ENCODE results near the gene UNC13B.

UNC13B gene

DNA sequence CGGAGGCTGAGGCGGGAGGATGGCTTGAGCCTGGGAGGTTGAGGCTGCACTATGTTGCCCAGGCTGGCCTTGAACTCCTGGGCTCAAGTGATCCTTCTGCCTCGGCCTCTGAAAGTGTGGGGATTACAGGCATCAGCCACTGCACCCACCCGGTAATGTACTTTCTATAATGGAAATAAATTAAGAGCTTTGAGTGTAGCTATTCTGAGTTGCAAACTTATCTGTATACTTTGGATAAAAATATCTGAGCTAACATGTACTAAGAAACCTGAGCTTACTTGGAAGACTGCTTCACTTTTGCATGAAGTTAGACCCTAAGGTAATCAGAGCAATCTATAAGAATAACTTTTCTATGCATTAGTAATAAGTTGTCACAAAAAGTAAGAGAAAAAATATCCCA lies 50.0 kb downstream of the UNC13B start:
- TF ChIP-seq, protein P1, sequence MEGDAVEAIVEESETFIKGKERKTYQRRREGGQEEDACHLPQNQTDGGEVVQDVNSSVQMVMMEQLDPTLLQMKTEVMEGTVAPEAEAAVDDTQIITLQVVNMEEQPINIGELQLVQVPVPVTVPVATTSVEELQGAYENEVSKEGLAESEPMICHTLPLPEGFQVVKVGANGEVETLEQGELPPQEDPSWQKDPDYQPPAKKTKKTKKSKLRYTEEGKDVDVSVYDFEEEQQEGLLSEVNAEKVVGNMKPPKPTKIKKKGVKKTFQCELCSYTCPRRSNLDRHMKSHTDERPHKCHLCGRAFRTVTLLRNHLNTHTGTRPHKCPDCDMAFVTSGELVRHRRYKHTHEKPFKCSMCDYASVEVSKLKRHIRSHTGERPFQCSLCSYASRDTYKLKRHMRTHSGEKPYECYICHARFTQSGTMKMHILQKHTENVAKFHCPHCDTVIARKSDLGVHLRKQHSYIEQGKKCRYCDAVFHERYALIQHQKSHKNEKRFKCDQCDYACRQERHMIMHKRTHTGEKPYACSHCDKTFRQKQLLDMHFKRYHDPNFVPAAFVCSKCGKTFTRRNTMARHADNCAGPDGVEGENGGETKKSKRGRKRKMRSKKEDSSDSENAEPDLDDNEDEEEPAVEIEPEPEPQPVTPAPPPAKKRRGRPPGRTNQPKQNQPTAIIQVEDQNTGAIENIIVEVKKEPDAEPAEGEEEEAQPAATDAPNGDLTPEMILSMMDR (IDR thresholded peaks at IDR 0.05; ENCODE audit: extremely low read depth, missing control alignments), result no peak
- DNase-seq (ENCODE audit: low spot score), result no peak

DNA sequence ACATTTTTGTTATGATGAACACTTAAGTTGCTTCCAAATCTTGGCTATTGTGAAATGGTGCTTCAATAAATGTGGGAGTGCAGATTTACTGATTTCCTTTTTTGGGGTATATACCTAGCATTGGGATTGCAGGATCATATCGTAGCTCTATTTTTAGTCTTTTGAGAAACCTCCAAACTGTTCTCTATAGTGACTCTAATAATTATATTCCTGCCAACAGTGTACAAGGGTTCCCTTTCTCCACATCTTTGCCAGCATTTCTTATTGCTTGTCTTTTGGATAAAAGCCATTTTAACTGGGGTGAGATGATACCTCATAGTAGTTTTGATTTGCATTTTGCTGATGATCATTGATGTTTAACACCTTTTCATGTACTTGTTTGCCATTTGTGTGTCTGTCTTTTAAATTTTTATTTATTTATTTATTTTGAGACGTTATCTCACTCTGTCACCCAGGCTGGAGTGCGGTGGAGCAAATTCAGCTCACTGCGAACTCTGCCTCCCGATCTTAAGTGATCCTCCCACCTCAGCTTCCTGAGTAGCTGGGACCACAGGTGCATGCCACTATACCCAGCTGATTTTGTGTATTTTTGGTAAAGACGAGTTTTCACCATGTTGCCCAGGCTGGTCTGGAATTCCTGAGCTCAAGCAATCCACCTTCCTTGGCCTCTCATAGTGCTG lies 59.0 kb downstream of the UNC13B start:
- TF ChIP-seq, protein P1 (IDR thresholded peaks at IDR 0.05; ENCODE audit: extremely low read depth, missing control alignments), result no peak

DNA sequence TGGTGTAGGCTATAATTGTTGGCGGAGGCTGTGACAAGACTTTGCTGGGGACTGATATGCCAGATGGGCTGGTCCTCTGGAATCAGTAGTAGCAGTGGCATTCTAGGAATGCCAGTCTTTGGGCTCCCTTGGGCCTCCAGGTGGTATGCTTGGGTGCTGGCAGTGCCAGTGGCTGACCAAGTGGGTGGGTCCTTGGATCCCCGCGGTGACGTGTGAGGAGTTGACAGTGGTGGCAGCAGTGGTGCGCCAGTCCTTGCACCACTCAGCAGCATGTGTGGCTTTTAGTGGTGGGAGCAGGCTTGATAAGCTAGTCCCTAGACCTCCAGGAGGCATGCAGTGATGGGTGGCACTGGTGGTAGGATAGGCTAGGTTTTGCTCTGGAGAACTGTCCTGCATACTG lies 63.9 kb downstream of the UNC13B start:
- TF ChIP-seq, protein P1 (IDR thresholded peaks at IDR 0.05; ENCODE audit: extremely low read depth, missing control alignments), result no peak

More for the DNA sequence above, 59.0 kb downstream of the UNC13B start:
- no peak for DNase-seq (ENCODE audit: low spot score)

DNA sequence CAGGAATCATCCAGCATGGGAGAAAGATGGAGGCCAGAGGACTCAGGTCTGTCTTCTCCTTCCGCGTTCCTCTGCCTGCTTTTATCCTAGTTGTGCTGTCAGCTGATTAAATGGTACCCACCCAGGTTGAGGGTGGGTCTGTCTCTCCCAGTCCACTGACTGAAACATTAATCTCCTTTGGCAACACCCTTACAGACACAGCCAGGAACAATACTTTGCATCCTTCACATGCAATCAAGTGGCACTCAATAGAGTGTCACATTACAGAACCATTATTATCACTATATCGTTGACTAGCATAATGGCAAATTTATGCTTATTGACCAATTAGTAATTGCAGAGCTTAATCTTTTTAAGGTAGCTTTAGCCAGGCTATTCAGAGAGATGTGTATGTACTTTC lies 64.8 kb downstream of the UNC13B start:
- DNase-seq (ENCODE audit: low spot score), result no peak
- TF ChIP-seq, protein P1 (IDR thresholded peaks at IDR 0.05; ENCODE audit: extremely low read depth, missing control alignments), result no peak

More for the DNA sequence above, 63.9 kb downstream of the UNC13B start:
- DNase-seq (ENCODE audit: low spot score), result no peak

DNA sequence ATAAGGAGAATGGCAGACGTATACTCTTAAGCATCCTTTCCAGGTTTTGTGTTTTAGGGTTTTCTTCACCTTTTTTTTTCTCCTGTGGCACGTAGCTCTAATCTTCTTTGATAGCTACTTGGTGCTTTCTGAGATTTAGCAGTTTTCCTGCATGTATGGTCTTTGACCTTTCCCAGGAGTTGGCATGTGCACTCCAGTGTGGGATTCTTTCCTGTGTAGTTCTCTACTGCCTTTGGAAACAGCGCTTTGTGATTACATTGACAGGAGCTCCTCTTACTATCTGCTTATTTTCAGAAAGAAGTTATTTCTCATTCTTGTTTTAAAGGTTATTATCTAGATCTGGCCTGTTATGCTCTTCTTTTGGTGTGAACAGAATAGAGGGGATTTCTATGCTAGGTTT lies 65.5 kb downstream of the UNC13B start:
- DNase-seq (ENCODE audit: low spot score), result no peak
- TF ChIP-seq, protein P1 (IDR thresholded peaks at IDR 0.05; ENCODE audit: extremely low read depth, missing control alignments), result no peak

GRCh38 chr9:35229066-35229778 lies 67.4 kb downstream of the UNC13B start:
- no peak for DNase-seq (ENCODE audit: low spot score)
- TF ChIP-seq, protein P1 (IDR thresholded peaks at IDR 0.05; ENCODE audit: extremely low read depth, missing control alignments), result no peak

DNA sequence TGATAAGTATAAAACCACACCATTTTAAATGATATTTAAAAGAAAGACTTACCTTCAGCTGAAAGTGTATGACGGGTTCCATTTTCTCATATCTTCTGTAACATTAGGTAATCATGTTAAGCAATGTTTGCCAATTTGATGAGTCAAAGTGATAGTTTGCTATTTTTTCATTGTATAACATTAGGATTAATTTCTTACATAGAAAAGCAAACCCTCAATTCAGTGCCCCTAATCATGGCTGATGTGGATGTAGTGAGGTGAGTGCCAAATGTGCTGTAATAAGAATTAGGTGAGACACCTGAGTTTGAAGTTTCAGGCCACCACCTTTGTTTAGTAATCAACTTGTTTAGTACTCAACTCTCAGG lies 68.0 kb downstream of the UNC13B start:
- TF ChIP-seq, protein P1 (IDR thresholded peaks at IDR 0.05; ENCODE audit: extremely low read depth, missing control alignments), result no peak
- DNase-seq (ENCODE audit: low spot score), result no peak

Measured in GM20000 (cell line).